ENCODE results near the gene PSMB1.
A peak's percentile ranks its signal among the peaks of the same experiment; 100 is the strongest.

The PSMB1 gene

GRCh38 chr6:170583756-170584180, 30.7 kb upstream of the PSMB1 start:
- peak; percentile 22 for DNase-seq (ENCODE audit: low spot score)
- in situ Hi-C loops (cut with MboI; ENCODE audit: low pct_unique_long_range_greater_than_20kb, low sequenced_read_pairs, unreplicated experiment): no loop called here
- no peak for TF ChIP-seq CTCF (IDR thresholded peaks at IDR 0.05; ENCODE audit: extremely low read depth, insufficient read depth, missing control alignments)

- in situ Hi-C loops (cut with MboI; ENCODE audit: low pct_unique_long_range_greater_than_20kb, low sequenced_read_pairs, unreplicated experiment): no loop called here
- no peak for DNase-seq (ENCODE audit: low spot score)
- TF ChIP-seq CTCF (IDR thresholded peaks at IDR 0.05; ENCODE audit: extremely low read depth, insufficient read depth, missing control alignments): no peak
Measured at GRCh38 chr6:170578909-170579308, 25.8 kb upstream of the PSMB1 start.

GRCh38 chr6:170575250-170575649, 22.1 kb upstream of the PSMB1 start:
- peak; percentile 5 for TF ChIP-seq CTCF (IDR thresholded peaks at IDR 0.05; ENCODE audit: extremely low read depth, insufficient read depth, missing control alignments)
- no peak for DNase-seq (ENCODE audit: low spot score)
- in situ Hi-C loops (cut with MboI; ENCODE audit: low pct_unique_long_range_greater_than_20kb, low sequenced_read_pairs, unreplicated experiment): no loop called here

GRCh38 chr6:170572704-170573466, 19.8 kb upstream of the PSMB1 start:
- DNase-seq (ENCODE audit: low spot score): no peak
- no peak for TF ChIP-seq CTCF (IDR thresholded peaks at IDR 0.05; ENCODE audit: extremely low read depth, insufficient read depth, missing control alignments)
- in situ Hi-C loops (cut with MboI; ENCODE audit: low pct_unique_long_range_greater_than_20kb, low sequenced_read_pairs, unreplicated experiment): no loop called here

GRCh38 chr6:170564936-170565530, 11.9 kb upstream of the PSMB1 start:
- no peak for TF ChIP-seq CTCF (IDR thresholded peaks at IDR 0.05; ENCODE audit: extremely low read depth, insufficient read depth, missing control alignments)
- DNase-seq (ENCODE audit: low spot score): no peak
- in situ Hi-C loops (cut with MboI; ENCODE audit: low pct_unique_long_range_greater_than_20kb, low sequenced_read_pairs, unreplicated experiment): no loop called here

GRCh38 chr6:170561555-170561954, 8.4 kb upstream of the PSMB1 start:
- in situ Hi-C loops (cut with MboI; ENCODE audit: low pct_unique_long_range_greater_than_20kb, low sequenced_read_pairs, unreplicated experiment): no loop called here
- TF ChIP-seq CTCF (IDR thresholded peaks at IDR 0.05; ENCODE audit: extremely low read depth, insufficient read depth, missing control alignments): no peak
- no peak for DNase-seq (ENCODE audit: low spot score)

Measured in GM13977 (cell line).